NB4 (cell line): Measurements from ENCODE around the gene PDZRN4.

Experiments used
- CTCF ChIP-seq: IDR thresholded peaks from one replicate; pipeline ENCODE4 v1.5.1; 2012; ENCODE audit warnings: low read depth, low read length
- POLR2A ChIP-seq: IDR thresholded peaks from 2 replicates; pipeline ENCODE4 v1.6.1; 2011; ENCODE audit warnings: mild to moderate bottlenecking; ENCODE audit not compliant: insufficient read length; ENCODE audit errors: extremely low read depth

- TF ChIP-seq CTCF, result no peak
- no peak for TF ChIP-seq POLR2A
Measured at GRCh38 chr12:41604830-41605229, 416.7 kb downstream of the PDZRN4 start.
